Endothelial cell (in vitro differentiated cells): ENCODE results near the gene MPP1. TPM values are rescaled to one million over a fixed set of nuclear protein-coding genes. Genes with fewer than 3 reads are reported as not detected.

Experiments
- DNase-seq: peaks from one replicate; pipeline ENCODE4 v3.0.0; 2021; ENCODE audit warnings: low spot score
- H3K27ac Mint-ChIP-seq: one replicate; pipeline ENCODE4 v1.8.0; 2021; ENCODE audit warnings: mixed read lengths, inconsistent platforms; ENCODE audit not compliant: unreplicated experiment
- H3K27me3 Mint-ChIP-seq: one replicate; pipeline ENCODE4 v1.8.0; 2021; ENCODE audit warnings: mild to moderate bottlenecking, moderate library complexity, mixed read lengths, inconsistent platforms; ENCODE audit not compliant: unreplicated experiment
- H3K36me3 Mint-ChIP-seq: one replicate; pipeline ENCODE4 v1.8.0; 2021; ENCODE audit warnings: mild to moderate bottlenecking, low read depth, mixed read lengths, inconsistent platforms; ENCODE audit not compliant: unreplicated experiment
- H3K4me1 Mint-ChIP-seq: one replicate; pipeline ENCODE4 v1.8.0; 2021; ENCODE audit warnings: mild to moderate bottlenecking, mixed read lengths, inconsistent platforms; ENCODE audit not compliant: unreplicated experiment
- H3K4me3 Mint-ChIP-seq: one replicate; pipeline ENCODE4 v1.8.0; 2021; ENCODE audit warnings: mild to moderate bottlenecking, mixed read lengths, inconsistent platforms; ENCODE audit not compliant: unreplicated experiment
- H3K9me3 Mint-ChIP-seq: one replicate; pipeline ENCODE4 v1.8.0; 2021; ENCODE audit warnings: mixed read lengths, inconsistent platforms; ENCODE audit not compliant: unreplicated experiment
- total RNA-seq: library from RNA; stranded (reverse); fragmentation: NEBNext Ultra II Directional; extraction: Animal tissue kit (Norgen Biotek cat#: 25700); gene quantifications from one replicate; pipeline ENCODE4 v1.2.1, GENCODE V29; 2021; ENCODE audit not compliant: unreplicated experiment
- TF ChIP-seq, protein P1 (sequence below): fragments of 200-600 bp; sonication (generic); IDR thresholded peaks from one replicate; pipeline ENCODE4 v1.5.0; 2021; ENCODE audit warnings: antibody characterized with exemption; ENCODE audit not compliant: unreplicated experiment

MPP1 gene
- total RNA-seq, 1 donor from 2014 or later, result 11.3 TPM

DNA sequence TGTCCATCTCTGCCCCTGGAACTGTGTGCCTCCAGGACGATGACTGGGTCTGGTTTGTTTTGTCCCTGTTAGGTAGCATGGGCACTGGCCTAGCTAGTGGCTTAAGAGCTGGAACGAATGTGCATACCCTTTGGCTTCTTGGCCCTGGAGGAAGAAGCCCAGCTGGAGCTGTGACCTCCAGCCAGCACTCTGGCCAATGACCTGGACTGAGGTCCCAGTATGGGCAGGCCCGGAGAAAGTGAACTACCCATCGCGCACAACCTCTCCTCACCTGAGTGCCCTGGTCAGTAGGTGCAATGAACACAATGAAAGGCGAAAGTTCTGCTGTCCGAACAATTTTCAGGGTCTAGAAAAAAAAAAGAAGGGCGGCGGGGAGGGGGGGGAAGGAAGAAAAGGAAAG, 24.3 kb downstream of the MPP1 start:
- H3K27ac Mint-ChIP-seq, result no peak overlapping the region
- peaks cover 18% of the 10 kb centered on the region for H3K36me3 Mint-ChIP-seq
- peaks cover 2% of the 10 kb centered on the region for H3K27me3 Mint-ChIP-seq
- H3K4me1 Mint-ChIP-seq, result peaks cover 15% of the 10 kb centered on the region
- no peaks in the 10 kb centered on the region for H3K9me3 Mint-ChIP-seq
- no peak for DNase-seq
- no peak overlapping the region for H3K4me3 Mint-ChIP-seq
- TF ChIP-seq, protein P1, sequence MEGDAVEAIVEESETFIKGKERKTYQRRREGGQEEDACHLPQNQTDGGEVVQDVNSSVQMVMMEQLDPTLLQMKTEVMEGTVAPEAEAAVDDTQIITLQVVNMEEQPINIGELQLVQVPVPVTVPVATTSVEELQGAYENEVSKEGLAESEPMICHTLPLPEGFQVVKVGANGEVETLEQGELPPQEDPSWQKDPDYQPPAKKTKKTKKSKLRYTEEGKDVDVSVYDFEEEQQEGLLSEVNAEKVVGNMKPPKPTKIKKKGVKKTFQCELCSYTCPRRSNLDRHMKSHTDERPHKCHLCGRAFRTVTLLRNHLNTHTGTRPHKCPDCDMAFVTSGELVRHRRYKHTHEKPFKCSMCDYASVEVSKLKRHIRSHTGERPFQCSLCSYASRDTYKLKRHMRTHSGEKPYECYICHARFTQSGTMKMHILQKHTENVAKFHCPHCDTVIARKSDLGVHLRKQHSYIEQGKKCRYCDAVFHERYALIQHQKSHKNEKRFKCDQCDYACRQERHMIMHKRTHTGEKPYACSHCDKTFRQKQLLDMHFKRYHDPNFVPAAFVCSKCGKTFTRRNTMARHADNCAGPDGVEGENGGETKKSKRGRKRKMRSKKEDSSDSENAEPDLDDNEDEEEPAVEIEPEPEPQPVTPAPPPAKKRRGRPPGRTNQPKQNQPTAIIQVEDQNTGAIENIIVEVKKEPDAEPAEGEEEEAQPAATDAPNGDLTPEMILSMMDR, result no peak

DNA sequence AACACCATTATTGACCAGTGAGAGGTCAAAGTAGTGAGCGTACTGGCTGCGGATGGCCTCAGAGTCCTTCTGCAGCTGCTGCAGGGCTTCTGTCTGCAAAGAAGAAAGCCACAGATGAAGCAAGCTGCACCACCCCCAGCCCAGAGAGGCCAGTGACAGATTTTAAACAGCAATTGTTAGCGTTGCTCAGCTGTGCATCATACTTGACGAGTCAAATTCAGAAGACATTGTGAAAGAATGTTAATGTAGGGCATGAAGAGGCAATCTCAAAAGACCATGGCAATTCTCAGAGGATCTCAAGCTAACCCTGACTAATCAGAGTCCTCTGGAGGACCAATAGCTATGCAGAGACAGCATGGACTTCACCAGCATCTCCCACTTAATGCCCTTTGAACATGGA, 26.0 kb downstream of the MPP1 start:
- peaks cover 2% of the 10 kb centered on the region for H3K27me3 Mint-ChIP-seq
- no peaks in the 10 kb centered on the region for H3K9me3 Mint-ChIP-seq
- no peak overlapping the region for H3K4me3 Mint-ChIP-seq
- H3K4me1 Mint-ChIP-seq, result peaks cover 11% of the 10 kb centered on the region
- DNase-seq, result no peak
- no peak overlapping the region for H3K27ac Mint-ChIP-seq
- TF ChIP-seq, protein P1, result no peak
- H3K36me3 Mint-ChIP-seq, result peaks cover 26% of the 10 kb centered on the region

DNA sequence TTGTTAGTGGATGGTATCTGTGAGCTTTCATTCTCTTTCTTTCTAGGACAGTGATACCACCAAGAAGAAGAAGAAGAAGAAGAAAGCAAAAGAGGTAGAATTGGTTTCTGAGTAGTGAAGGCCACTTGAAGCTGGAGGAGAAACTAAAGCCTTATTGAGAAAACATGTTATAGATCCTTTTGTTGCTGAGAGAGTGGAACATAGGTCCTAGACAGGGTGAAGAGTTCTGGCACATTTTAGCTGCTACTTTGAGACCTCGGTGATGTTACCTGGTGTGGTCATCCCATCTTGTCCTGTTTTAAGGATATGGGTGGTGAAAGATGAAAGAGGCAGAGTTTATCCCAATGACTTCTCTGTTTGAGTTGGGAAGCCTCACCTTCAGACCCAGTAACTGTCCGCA, 28.5 kb downstream of the MPP1 start:
- no peak for DNase-seq
- Mint-ChIP-seq H3K27me3 (no peaks in the 10 kb centered on the region), H3K4me1 (no peaks in the 10 kb centered on the region), H3K4me3 (peak overlapping the region; percentile 25), H3K27ac (no peak overlapping the region), H3K9me3 (no peaks in the 10 kb centered on the region), H3K36me3 (peaks cover 42% of the 10 kb centered on the region)
- TF ChIP-seq, protein P1, result no peak

DNA sequence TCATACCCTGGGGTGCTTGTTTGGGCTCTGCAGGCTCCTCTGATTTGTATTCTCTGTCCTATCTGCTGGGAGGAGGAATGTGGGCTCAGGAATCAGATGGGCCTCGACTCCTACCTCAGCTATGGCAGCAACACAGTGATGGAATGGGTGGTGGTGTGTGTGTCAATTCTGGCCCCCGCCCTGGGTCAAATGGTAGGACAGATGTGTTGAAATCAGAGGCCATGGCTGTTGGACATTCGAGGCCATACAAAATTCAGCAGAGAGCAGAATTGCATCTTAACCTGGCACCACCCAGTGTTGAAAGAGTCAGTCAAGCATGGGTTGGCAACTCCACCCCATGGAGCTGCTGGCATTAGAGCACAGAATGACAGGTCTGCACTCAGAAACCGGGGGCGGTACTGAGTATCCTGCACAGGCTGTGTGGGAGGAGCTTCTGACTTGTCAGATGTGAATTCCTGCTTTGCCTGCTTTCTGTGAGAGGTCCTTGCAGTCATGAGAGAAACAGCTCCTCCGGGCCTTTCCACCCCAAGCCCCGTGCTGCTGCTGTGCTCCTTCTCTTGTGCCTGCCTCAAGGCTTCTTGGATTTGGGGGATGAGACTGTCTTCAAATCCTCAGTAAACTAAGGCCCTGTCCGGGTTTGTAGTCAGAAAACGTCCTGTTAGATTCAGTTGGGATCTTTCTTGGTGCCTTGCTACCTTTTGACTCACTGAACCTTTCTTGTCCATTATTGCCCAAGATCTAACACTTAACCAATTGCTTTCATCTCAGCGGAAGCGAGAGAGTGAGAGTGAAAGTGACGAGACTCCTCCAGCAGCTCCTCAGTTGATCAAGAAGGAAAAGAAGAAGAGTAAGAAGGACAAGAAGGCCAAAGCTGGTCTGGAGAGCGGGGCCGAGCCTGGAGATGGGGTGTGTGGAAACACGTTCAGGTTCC, 29.6 kb downstream of the MPP1 start:
- no peaks in the 10 kb centered on the region for H3K9me3 Mint-ChIP-seq
- DNase-seq, result no peak
- no peak overlapping the region for H3K4me3 Mint-ChIP-seq
- no peak overlapping the region for H3K27ac Mint-ChIP-seq
- TF ChIP-seq, protein P1, result no peak
- no peaks in the 10 kb centered on the region for H3K27me3 Mint-ChIP-seq
- peaks cover 46% of the 10 kb centered on the region for H3K36me3 Mint-ChIP-seq
- H3K4me1 Mint-ChIP-seq, result no peaks in the 10 kb centered on the region

DNA sequence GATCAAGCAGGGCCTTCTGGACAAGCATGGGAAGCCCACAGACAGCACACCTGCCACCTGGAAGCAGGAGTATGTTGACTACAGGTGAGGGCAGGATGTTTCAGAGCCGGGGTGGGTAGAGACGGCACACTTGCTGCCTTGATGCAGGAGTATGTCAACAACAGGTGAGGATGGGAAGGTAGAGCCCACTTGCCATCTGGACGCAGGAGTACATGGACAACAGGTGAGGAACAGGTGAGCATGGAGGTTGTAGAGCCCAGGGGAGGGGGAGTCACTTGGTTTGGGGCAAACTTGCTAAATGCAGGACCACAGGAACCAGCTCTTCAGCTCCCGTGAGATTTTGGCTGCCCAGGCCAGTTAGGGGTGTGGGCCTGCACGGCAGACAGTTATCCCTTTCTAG, 30.7 kb downstream of the MPP1 start:
- Mint-ChIP-seq H3K27ac (no peak overlapping the region), H3K9me3 (no peaks in the 10 kb centered on the region), H3K4me1 (no peaks in the 10 kb centered on the region), H3K36me3 (peaks cover 47% of the 10 kb centered on the region), H3K27me3 (no peaks in the 10 kb centered on the region), H3K4me3 (peak overlapping the region; percentile 81)
- no peak for DNase-seq
- TF ChIP-seq, protein P1, result no peak
